PFSK-1 (cell line): Measurements from ENCODE around the gene GCAT.

Experiments used
- FOXP2 ChIP-seq: optimal IDR thresholded peaks from 2 replicates; pipeline ENCODE3; 2011; ENCODE audit warnings: borderline replicate concordance, control low read depth, inconsistent platforms; ENCODE audit not compliant: insufficient read depth; ENCODE audit errors: extremely low read length, extremely low read depth
- POLR2AphosphoS5 ChIP-seq: IDR thresholded peaks from 2 replicates; pipeline ENCODE4 v1.6.1; 2012; ENCODE audit warnings: low read depth, mild to moderate bottlenecking, control low read depth, low read length, moderate library complexity
- TAF1 ChIP-seq: IDR thresholded peaks from 2 replicates; pipeline ENCODE4 v1.6.1; 2012; ENCODE audit warnings: low read length, control low read depth, borderline replicate concordance; ENCODE audit not compliant: insufficient read depth

DNA sequence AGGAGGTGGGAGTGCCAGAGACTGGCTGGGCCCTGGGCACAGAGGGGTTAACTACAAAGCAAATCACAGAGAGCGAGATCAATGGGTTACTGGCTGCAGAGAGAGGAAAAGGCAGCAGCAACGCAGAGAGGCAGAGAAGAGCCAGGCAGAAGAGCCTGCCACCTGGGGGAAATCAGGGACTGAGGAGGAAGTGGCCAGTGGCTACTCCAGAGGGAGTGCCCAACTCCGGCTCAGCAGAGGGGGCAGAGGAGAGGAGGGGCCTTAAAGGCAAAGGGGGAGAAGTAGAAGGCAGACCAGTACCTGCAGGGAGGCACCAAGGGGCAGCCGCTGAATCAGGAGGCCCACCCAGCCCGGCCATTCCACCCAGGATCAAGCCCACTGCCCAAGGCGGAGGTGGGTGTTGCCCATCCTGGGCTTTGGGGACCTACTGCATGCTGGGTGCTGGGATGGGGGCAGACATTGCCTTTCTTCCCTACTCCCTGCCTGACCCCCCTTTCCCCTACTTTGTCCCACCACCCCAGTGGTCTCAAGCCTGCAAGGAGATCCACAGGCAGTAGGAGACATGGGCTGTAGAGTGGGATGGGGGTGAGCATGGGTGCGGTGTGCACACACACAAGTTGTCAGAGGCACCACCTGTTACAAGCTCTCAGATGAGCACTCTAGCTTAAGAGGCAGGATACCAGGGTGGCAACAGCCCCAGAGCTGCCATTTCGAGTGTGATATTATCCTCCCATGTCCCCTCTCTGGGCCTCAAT is 14.5 kb downstream of the GCAT start:
- TF ChIP-seq TAF1 (no peak), POLR2AphosphoS5 (no peak), FOXP2 (no peak)
